Adrenal gland (tissue), 12 donors: ENCODE results near the gene BICD1. TPM values are rescaled to one million over a fixed set of nuclear protein-coding genes. Genes with fewer than 3 reads are reported as not detected.

Source experiments
- DNase-seq, 7 donors: peaks; one replicate each; pipeline ENCODE4 v3.0.0-alpha.2; 2019 to 2020
- H3K27ac ChIP-seq, 5 donors: fragments of 200-600 bp; sonication (generic) in 4 of 5; 1 replicate in 3 of 5; 2 replicates in 2 of 5; pipeline versions ENCODE4 v1.5.1 to v1.8.0; 2016 to 2020; ENCODE audit warnings: mild to moderate bottlenecking in 1 of 5
- H3K27me3 ChIP-seq: fragments of 200-600 bp; 2 replicates; pipeline ENCODE4 v1.8.0; 2021
- H3K36me3 ChIP-seq, 2 donors: fragments of 200-600 bp; replicated peaks in 1 of 2; 1 replicate in 1 of 2; 2 replicates in 1 of 2; pipeline versions ENCODE4 v1.5.1 to v1.8.0; 2018 to 2022
- H3K4me1 ChIP-seq, 2 donors: fragments of 200-600 bp; replicated peaks in 1 of 2; 1 replicate in 1 of 2; 2 replicates in 1 of 2; pipeline versions ENCODE4 v1.5.1 to v1.8.0; 2018 to 2021
- H3K4me3 ChIP-seq, 4 donors: fragments of 200-600 bp; sonication (generic) in 3 of 4; one replicate each; pipeline ENCODE4 v1.5.1; 2016 to 2018
- H3K9me3 ChIP-seq, 3 donors: fragments of 200-600 bp; sonication (generic) in 1 of 3; replicated peaks in 1 of 3; 1 replicate in 2 of 3; 2 replicates in 1 of 3; pipeline versions ENCODE4 v1.5.1 to v1.8.0; 2016 to 2021
- CTCF ChIP-seq, 6 experiments: fragments of 450-650 bp in 4 of 6; fragments of 200-600 bp in 2 of 6; sonication (generic) in 1 of 6; IDR thresholded peaks; 1 replicate in 5 of 6; 2 replicates in 1 of 6; pipeline versions ENCODE4 v1.5.1 to v1.8.0; 2016 to 2021; ENCODE audit warnings: antibody characterized with exemption in 6 of 6, mild to moderate bottlenecking in 2 of 6, moderate library complexity in 1 of 6
- POLR2A ChIP-seq, 2 donors: fragments of 450-650 bp; IDR thresholded peaks; one replicate each; pipeline ENCODE4 v1.6.1; 2017; ENCODE audit warnings: antibody characterized with exemption in 2 of 2, mild to moderate bottlenecking in 2 of 2, moderate library complexity in 1 of 2
- WGBS, 4 donors: extraction: QIAGEN DNeasy Blood & Tissue Kit in 2 of 4; methylation state at CpG; one replicate each; pipeline versions ENCODE4 v1.1.5 to v1.1.7; 2013 to 2017; 5-methylcytosine and 5-hydroxymethylcytosine counted together
- intact Hi-C, 2 donors: fragments of 100-400 bp; cut with DNase I; formaldehyde crosslinking; loops; one replicate each; pipeline versions ENCODE4 v1.14.1 to v1.15.0; 2022 to 2023
- polyA plus RNA-seq, 3 donors: library from polyadenylated mRNA; stranded (reverse); fragments of 200-250 nt in 2 of 3; fragments of 350-450 nt in 1 of 3; fragmentation: Illumina TruSeq in 1 of 3; extraction: RNeasy Lipid Tissue Mini Kit (QIAGEN cat#74804) in 1 of 3; gene quantifications; one replicate each; pipeline ENCODE4 v1.2.3, GENCODE V29; 2013 to 2014
- total RNA-seq, 9 donors: library from RNA; depleted of rRNA in 4 of 9; stranded (reverse); fragments of >200 nt in 4 of 9; fragments of 120-200 nt in 1 of 9; fragmentation: NEBNext Ultra II Directional in 1 of 9; extraction: Animal tissue kit (Norgen Biotek cat#: 25700) in 1 of 9; gene quantifications; one replicate each; pipeline versions ENCODE4 v1.1.0 to v1.2.4, GENCODE V29; 2013 to 2023
- donor health status: healthy with polysubstance abuse.
- donor health status: Bipolar disorder and iron deficiency.
- donor health status: DM: yes; HTN: yes; CAD: no.
- donor health status: DM: no; HTN: no; CAD: no.
- donor health status: DM: no; HTN: no; CAD: no.
- donor health status: DM: yes; HTN: yes; CAD: no.

BICD1 gene
- total and polyA plus RNA-seq, 12 donors: 2.9 to 18.2 (median 9.4) TPM

GRCh38 chr12:32379667-32380066, 273.0 kb downstream of the BICD1 start:
- Histone ChIP-seq H3K4me3 (no peak overlapping the region), H3K9me3 (no peaks in the 10 kb centered on the region), H3K27me3 (no peaks in the 10 kb centered on the region), H3K36me3 (no peaks in the 10 kb centered on the region), H3K27ac (no peak overlapping the region), H3K4me1 (no peaks in the 10 kb centered on the region)
- 75 to 91% (median 88%) methylated on average over 8 of the region's 8 CpGs for WGBS, 4 donors
- no peak for DNase-seq
- TF ChIP-seq POLR2A (IDR thresholded peaks at IDR 0.05) (no peak), CTCF (IDR thresholded peaks at IDR 0.05) (no peak)
- intact Hi-C loops: loop anchor here in 1 of 2 donors (10.0 kb wide), 1 partner anchor 275 kb away; no protein-coding TSS in a partner anchor

- H3K4me1 ChIP-seq: no peaks in the 10 kb centered on the region
- no peaks in the 10 kb centered on the region for H3K27me3 ChIP-seq
- intact Hi-C loops: no loop called here
- 88 to 90% (median 88%) methylated on average over 2 of the region's 2 CpGs for WGBS, 4 donors
- no peak for DNase-seq
- H3K36me3 ChIP-seq: no peaks in the 10 kb centered on the region
- no peak overlapping the region for H3K27ac ChIP-seq
- H3K4me3 ChIP-seq: no peak overlapping the region
- H3K9me3 ChIP-seq: no peaks in the 10 kb centered on the region
- TF ChIP-seq CTCF (IDR thresholded peaks at IDR 0.05) (no peak), POLR2A (IDR thresholded peaks at IDR 0.05) (no peak)
These were observed 275.6 kb downstream of the BICD1 start for GRCh38 chr12:32382226-32382625.

GRCh38 chr12:32390572-32391219, 284.0 kb downstream of the BICD1 start:
- H3K4me1 ChIP-seq: no peaks in the 10 kb centered on the region
- no peaks in the 10 kb centered on the region for H3K9me3 ChIP-seq
- H3K27me3 ChIP-seq: no peaks in the 10 kb centered on the region
- 21 to 56% (median 43%) methylated on average over 22 to 47 of the region's 47 CpGs for WGBS, 4 donors
- intact Hi-C loops: no loop called here
- peak overlapping the region in 2 of 4 donors; percentile 13 to 62 for H3K4me3 ChIP-seq
- no peak overlapping the region for H3K27ac ChIP-seq
- no peaks in the 10 kb centered on the region for H3K36me3 ChIP-seq
- TF ChIP-seq POLR2A (IDR thresholded peaks at IDR 0.05) (no peak), CTCF (IDR thresholded peaks at IDR 0.05) (no peak)
- DNase-seq: peak in 5 of 7 donors; percentile 16 to 37 (median 30)

GRCh38 chr12:32395026-32395425, 288.4 kb downstream of the BICD1 start:
- no peaks in the 10 kb centered on the region for H3K27me3 ChIP-seq
- intact Hi-C loops: no loop called here
- H3K27ac ChIP-seq: no peak overlapping the region
- H3K4me1 ChIP-seq: peaks cover 0 to 6% of the 10 kb centered on the region in 2 donors
- H3K4me3 ChIP-seq: no peak overlapping the region
- H3K36me3 ChIP-seq: no peaks in the 10 kb centered on the region
- H3K9me3 ChIP-seq: no peaks in the 10 kb centered on the region
- TF ChIP-seq POLR2A (IDR thresholded peaks at IDR 0.05) (no peak), CTCF (IDR thresholded peaks at IDR 0.05) (no peak)
- DNase-seq: no peak
